Smooth muscle cell (in vitro differentiated cells): ENCODE measurements around the gene REN. TPM values are rescaled to one million over a fixed set of nuclear protein-coding genes. Genes with fewer than 3 reads are reported as not detected.

Experiments used
- DNase-seq: peaks from one replicate; lab custom pipeline; 2025; ENCODE audit not compliant: unreplicated experiment; lab: John Stamatoyannopoulos, UW
- H2AFZ ChIP-seq: fragments of 200-600 bp; sonication (generic); 2 replicates; pipeline ENCODE4 v1.6.0; 2016; ENCODE audit warnings: antibody characterized with exemption, low read depth, mild to moderate bottlenecking
- H3F3A ChIP-seq: fragments of 200-600 bp; sonication (generic); 2 replicates; pipeline ENCODE4 v1.6.0; 2017; ENCODE audit warnings: antibody characterized with exemption, low read depth
- H3K27ac ChIP-seq: fragments of 200-600 bp; sonication (generic); 2 replicates; pipeline ENCODE4 v1.5.1; 2016; ENCODE audit warnings: low read depth, mild to moderate bottlenecking
- H3K27me3 ChIP-seq: fragments of 200-600 bp; sonication (generic); 2 replicates; pipeline ENCODE4 v1.6.1; 2016; ENCODE audit warnings: low read depth, mild to moderate bottlenecking
- H3K36me3 ChIP-seq: fragments of 200-600 bp; sonication (generic); 2 replicates; pipeline ENCODE4 v1.5.1; 2016; ENCODE audit warnings: low read depth
- H3K4me1 ChIP-seq: fragments of 200-600 bp; sonication (generic); 2 replicates; pipeline ENCODE4 v1.5.1; 2016; ENCODE audit warnings: low read depth
- H3K4me2 ChIP-seq: fragments of 200-600 bp; sonication (generic); 2 replicates; pipeline ENCODE4 v1.6.0; 2016; ENCODE audit warnings: mild to moderate bottlenecking
- H3K4me3 ChIP-seq: fragments of 200-600 bp; sonication (generic); 2 replicates; pipeline ENCODE4 v1.5.1; 2016; ENCODE audit warnings: mild to moderate bottlenecking
- H3K79me2 ChIP-seq: fragments of 200-600 bp; sonication (generic); 2 replicates; pipeline ENCODE4 v1.6.0; 2016; ENCODE audit warnings: low read depth, mild to moderate bottlenecking
- H3K9ac ChIP-seq: fragments of 200-600 bp; sonication (generic); 2 replicates; pipeline ENCODE4 v1.6.0; 2016; ENCODE audit warnings: low read depth
- H3K9me3 ChIP-seq: fragments of 200-600 bp; sonication (generic); replicated peaks from 2 replicates; pipeline ENCODE4 v1.5.1; 2016; ENCODE audit warnings: low read depth
- H4K20me1 ChIP-seq: fragments of 200-600 bp; sonication (generic); 2 replicates; pipeline ENCODE4 v1.6.0; 2016; ENCODE audit warnings: low read depth
- WGBS: methylation state at CpG from one replicate; pipeline ENCODE4 v1.1.7; 2016; ENCODE audit warnings: low lambda C conversion rate; 5-methylcytosine and 5-hydroxymethylcytosine counted together
- polyA plus RNA-seq: library from polyadenylated mRNA; unstranded; fragments of >200 nt; fragmentation: Nextera tagmentation; extraction: Ambion mirVana; gene quantifications from 2 replicates; pipeline ENCODE4 v1.2.1, GENCODE V29; 2016
- total RNA-seq: library from RNA; depleted of rRNA; stranded (reverse); fragments of >200 nt; gene quantifications from 2 replicates; pipeline ENCODE4 v1.2.3, GENCODE V29; 2014
- TF ChIP-seq, protein P1 (sequence below): fragments of 200-600 bp; sonication (generic); IDR thresholded peaks from 2 replicates; pipeline ENCODE4 v1.5.1; 2017; ENCODE audit warnings: borderline replicate concordance, mild to moderate bottlenecking, antibody characterized with exemption; ENCODE audit not compliant: insufficient read depth, poor library complexity, severe bottlenecking

Gene REN
- total and polyA plus RNA-seq, 2 experiments from 2014 or later, result not detected

- TF ChIP-seq, protein P1, sequence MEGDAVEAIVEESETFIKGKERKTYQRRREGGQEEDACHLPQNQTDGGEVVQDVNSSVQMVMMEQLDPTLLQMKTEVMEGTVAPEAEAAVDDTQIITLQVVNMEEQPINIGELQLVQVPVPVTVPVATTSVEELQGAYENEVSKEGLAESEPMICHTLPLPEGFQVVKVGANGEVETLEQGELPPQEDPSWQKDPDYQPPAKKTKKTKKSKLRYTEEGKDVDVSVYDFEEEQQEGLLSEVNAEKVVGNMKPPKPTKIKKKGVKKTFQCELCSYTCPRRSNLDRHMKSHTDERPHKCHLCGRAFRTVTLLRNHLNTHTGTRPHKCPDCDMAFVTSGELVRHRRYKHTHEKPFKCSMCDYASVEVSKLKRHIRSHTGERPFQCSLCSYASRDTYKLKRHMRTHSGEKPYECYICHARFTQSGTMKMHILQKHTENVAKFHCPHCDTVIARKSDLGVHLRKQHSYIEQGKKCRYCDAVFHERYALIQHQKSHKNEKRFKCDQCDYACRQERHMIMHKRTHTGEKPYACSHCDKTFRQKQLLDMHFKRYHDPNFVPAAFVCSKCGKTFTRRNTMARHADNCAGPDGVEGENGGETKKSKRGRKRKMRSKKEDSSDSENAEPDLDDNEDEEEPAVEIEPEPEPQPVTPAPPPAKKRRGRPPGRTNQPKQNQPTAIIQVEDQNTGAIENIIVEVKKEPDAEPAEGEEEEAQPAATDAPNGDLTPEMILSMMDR, result no peak
- H3K27ac ChIP-seq, result no peak overlapping the region
- 94% methylated on average over 4 of the region's 4 CpGs for WGBS
- H3K9ac ChIP-seq, result no peak overlapping the region
- no peak overlapping the region for H3K4me2 ChIP-seq
- H3K27me3 ChIP-seq, result no peaks in the 10 kb centered on the region
- H3K36me3 ChIP-seq, result no peaks in the 10 kb centered on the region
- no peaks in the 10 kb centered on the region for H3F3A ChIP-seq
- no peak for DNase-seq
- no peaks in the 10 kb centered on the region for H3K4me1 ChIP-seq
- H4K20me1 ChIP-seq, result no peaks in the 10 kb centered on the region
- H3K79me2 ChIP-seq, result no peaks in the 10 kb centered on the region
- H2AFZ ChIP-seq, result no peak overlapping the region
- no peaks in the 10 kb centered on the region for H3K9me3 ChIP-seq
- H3K4me3 ChIP-seq, result no peak overlapping the region
Measured at GRCh38 chr1:204131978-204132377, 34.2 kb downstream of the REN start.

- Histone ChIP-seq H3K4me2 (peak overlapping the region; percentile 12), H3K27ac (no peak overlapping the region), H3K4me3 (no peak overlapping the region), H3K79me2 (no peaks in the 10 kb centered on the region), H3K9ac (no peak overlapping the region), H2AFZ (no peak overlapping the region), H3K36me3 (no peaks in the 10 kb centered on the region), H3K27me3 (no peaks in the 10 kb centered on the region), H3K9me3 (no peaks in the 10 kb centered on the region), H3K4me1 (no peaks in the 10 kb centered on the region), H3F3A (no peaks in the 10 kb centered on the region), H4K20me1 (no peaks in the 10 kb centered on the region)
- TF ChIP-seq, protein P1, result no peak
- DNase-seq, result peak; percentile 15
- WGBS, result 66% methylated on average over 11 of the region's 11 CpGs
Measured at GRCh38 chr1:204130981-204131892, 34.9 kb downstream of the REN start.

GRCh38 chr1:204130178-204130577, 36.0 kb downstream of the REN start:
- H3K9ac ChIP-seq, result no peak overlapping the region
- H3K4me3 ChIP-seq, result no peak overlapping the region
- H4K20me1 ChIP-seq, result no peaks in the 10 kb centered on the region
- H3F3A ChIP-seq, result no peaks in the 10 kb centered on the region
- no peak overlapping the region for H2AFZ ChIP-seq
- H3K9me3 ChIP-seq, result no peaks in the 10 kb centered on the region
- no peak overlapping the region for H3K4me2 ChIP-seq
- H3K4me1 ChIP-seq, result no peaks in the 10 kb centered on the region
- no peaks in the 10 kb centered on the region for H3K27me3 ChIP-seq
- 93% methylated on average over 4 of the region's 4 CpGs for WGBS
- no peak overlapping the region for H3K27ac ChIP-seq
- no peaks in the 10 kb centered on the region for H3K79me2 ChIP-seq
- no peak for DNase-seq
- H3K36me3 ChIP-seq, result no peaks in the 10 kb centered on the region
- TF ChIP-seq, protein P1, result no peak
